ENCODE results near the gene PATL1.
A peak's percentile ranks its signal among the peaks of the same experiment; 100 is the strongest.

The PATL1 gene

GRCh38 chr11:59616396-59616982 lies 52.3 kb downstream of the PATL1 start:
- TF ChIP-seq CTCF (IDR thresholded peaks at IDR 0.05; ENCODE audit: extremely low read depth, insufficient read depth, missing control alignments), result no peak
- DNase-seq (ENCODE audit: low spot score), result no peak
- in situ Hi-C loops (cut with MboI; ENCODE audit: low pct_unique_long_range_greater_than_20kb, low sequenced_read_pairs, unreplicated experiment), result no loop called here

- DNase-seq (ENCODE audit: low spot score), result peak; percentile 99
- in situ Hi-C loops (cut with MboI; ENCODE audit: low pct_unique_long_range_greater_than_20kb, low sequenced_read_pairs, unreplicated experiment), result no loop called here
- no peak for TF ChIP-seq CTCF (IDR thresholded peaks at IDR 0.05; ENCODE audit: extremely low read depth, insufficient read depth, missing control alignments)
Measured at GRCh38 chr11:59615637-59616395, 53.0 kb downstream of the PATL1 start, which contains the start of gene OSBP. Gene OSBP, minus strand, starts transcription at chr11:59615774. Its CDS starts 110 bp downstream, at chr11:59615664.

GRCh38 chr11:59615120-59615636 lies 53.7 kb downstream of the PATL1 start:
- in situ Hi-C loops (cut with MboI; ENCODE audit: low pct_unique_long_range_greater_than_20kb, low sequenced_read_pairs, unreplicated experiment), result no loop called here
- peak; percentile 50 for DNase-seq (ENCODE audit: low spot score)
- TF ChIP-seq CTCF (IDR thresholded peaks at IDR 0.05; ENCODE audit: extremely low read depth, insufficient read depth, missing control alignments), result no peak

GRCh38 chr11:59614277-59615119 lies 54.3 kb downstream of the PATL1 start:
- DNase-seq (ENCODE audit: low spot score), result no peak
- in situ Hi-C loops (cut with MboI; ENCODE audit: low pct_unique_long_range_greater_than_20kb, low sequenced_read_pairs, unreplicated experiment), result no loop called here
- no peak for TF ChIP-seq CTCF (IDR thresholded peaks at IDR 0.05; ENCODE audit: extremely low read depth, insufficient read depth, missing control alignments)

GRCh38 chr11:59611570-59612565 lies 57.0 kb downstream of the PATL1 start:
- DNase-seq (ENCODE audit: low spot score), result no peak
- TF ChIP-seq CTCF (IDR thresholded peaks at IDR 0.05; ENCODE audit: extremely low read depth, insufficient read depth, missing control alignments), result no peak
- in situ Hi-C loops (cut with MboI; ENCODE audit: low pct_unique_long_range_greater_than_20kb, low sequenced_read_pairs, unreplicated experiment), result no loop called here

Measured in GM13977 (cell line).